Measurements from ENCODE around the gene CLP1. TPM values are rescaled to one million over a fixed set of nuclear protein-coding genes. Genes with fewer than 3 reads are reported as not detected.

Gene CLP1
- total RNA-seq, 1 donor = 12.6 TPM

DNA sequence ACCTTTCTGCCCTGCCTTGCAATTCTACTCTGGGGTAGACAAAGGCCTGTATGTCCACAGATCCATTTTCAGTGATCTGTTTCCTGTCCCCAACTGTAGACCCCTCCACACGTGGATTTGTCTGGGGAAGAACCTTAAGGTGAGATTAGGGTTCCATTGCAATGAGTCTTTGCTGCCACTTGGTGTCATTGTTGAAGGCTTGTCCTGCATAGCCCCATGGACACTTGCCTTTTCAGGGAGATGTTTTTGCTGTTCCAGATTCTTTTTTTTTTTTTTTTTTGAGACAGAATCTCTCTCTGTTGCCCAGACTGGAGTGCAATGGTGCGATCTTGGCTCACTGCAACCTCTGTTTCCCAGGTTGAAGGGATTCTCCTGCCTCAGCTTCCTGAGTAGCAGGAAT, 38.2 kb upstream of the CLP1 start:
- TF ChIP-seq CTCF (IDR thresholded peaks at IDR 0.05; ENCODE audit: insufficient read depth, low read length) = no peak
- DNase-seq (ENCODE audit: low read depth) = no peak

GRCh38 chr11:57620467-57620866, 37.1 kb upstream of the CLP1 start:
- TF ChIP-seq CTCF (IDR thresholded peaks at IDR 0.05; ENCODE audit: insufficient read depth, low read length) = no peak
- no peak overlapping the region for H3K4me3 ChIP-seq (ENCODE audit: low read depth, low read length)

More for the DNA sequence above, 38.2 kb upstream of the CLP1 start:
- no peak overlapping the region for H3K4me3 ChIP-seq (ENCODE audit: low read depth, low read length)

DNA sequence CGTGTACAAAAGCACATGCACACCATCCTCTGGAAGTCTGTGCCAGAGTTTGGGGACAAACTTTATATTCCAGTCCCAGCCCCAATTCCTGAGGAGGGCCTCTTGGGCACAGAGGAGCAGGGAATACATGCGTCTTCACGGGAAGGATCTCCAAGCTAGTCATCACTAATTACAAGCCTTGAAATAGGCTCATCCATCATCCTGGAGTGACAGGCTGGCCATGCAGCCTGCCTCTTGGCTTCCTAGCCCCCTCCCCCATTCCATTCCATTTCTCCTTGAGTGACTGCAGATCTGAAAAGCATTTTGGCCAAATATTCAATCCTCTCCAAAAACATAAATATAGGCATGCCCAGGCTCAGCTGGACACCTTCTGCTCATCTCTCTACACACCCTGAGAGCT, 35.3 kb upstream of the CLP1 start:
- H3K4me3 ChIP-seq (ENCODE audit: low read depth, low read length) = no peak overlapping the region
- no peak for TF ChIP-seq CTCF (IDR thresholded peaks at IDR 0.05; ENCODE audit: insufficient read depth, low read length)
- DNase-seq (ENCODE audit: low read depth) = no peak

More at GRCh38 chr11:57620467-57620866, 37.1 kb upstream of the CLP1 start:
- DNase-seq (ENCODE audit: low read depth) = no peak

GRCh38 chr11:57624864-57625263, 32.7 kb upstream of the CLP1 start:
- no peak overlapping the region for H3K4me3 ChIP-seq (ENCODE audit: low read depth, low read length)
- DNase-seq (ENCODE audit: low read depth) = no peak
- no peak for TF ChIP-seq CTCF (IDR thresholded peaks at IDR 0.05; ENCODE audit: insufficient read depth, low read length)

GRCh38 chr11:57626895-57627294, 30.7 kb upstream of the CLP1 start:
- no peak overlapping the region for H3K4me3 ChIP-seq (ENCODE audit: low read depth, low read length)
- DNase-seq (ENCODE audit: low read depth) = no peak
- no peak for TF ChIP-seq CTCF (IDR thresholded peaks at IDR 0.05; ENCODE audit: insufficient read depth, low read length)

- no peak for TF ChIP-seq CTCF (IDR thresholded peaks at IDR 0.05; ENCODE audit: insufficient read depth, low read length)
- DNase-seq (ENCODE audit: low read depth) = no peak
- no peak overlapping the region for H3K4me3 ChIP-seq (ENCODE audit: low read depth, low read length)
Observed at GRCh38 chr11:57630171-57630570, 27.4 kb upstream of the CLP1 start.

DNA sequence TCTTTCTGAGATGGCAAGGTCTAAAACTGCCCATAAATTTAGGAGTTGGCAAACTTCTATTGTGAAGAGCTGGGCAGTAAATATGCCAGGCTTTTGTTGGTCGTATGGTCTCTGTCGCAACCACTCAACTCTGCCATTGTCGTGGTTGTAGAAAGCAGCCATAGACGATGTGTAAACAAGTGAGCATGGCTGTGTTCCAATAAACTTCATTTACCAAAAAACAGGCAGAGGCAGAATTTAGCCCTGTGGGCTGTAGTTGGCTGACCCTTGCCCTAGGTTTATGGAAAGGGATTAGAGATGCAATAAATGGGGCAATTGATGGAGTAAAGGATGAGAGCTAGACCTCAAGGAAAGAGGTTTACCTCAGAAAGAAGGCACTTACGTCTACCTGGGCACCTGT, 25.4 kb upstream of the CLP1 start:
- TF ChIP-seq CTCF (IDR thresholded peaks at IDR 0.05; ENCODE audit: insufficient read depth, low read length) = no peak
- H3K4me3 ChIP-seq (ENCODE audit: low read depth, low read length) = no peak overlapping the region
- DNase-seq (ENCODE audit: low read depth) = no peak

Data from fibroblast of the aortic adventitia (primary cell).